Measurements from ENCODE around the gene DDAH2. TPM values are rescaled to one million over a fixed set of nuclear protein-coding genes. Genes with fewer than 3 reads are reported as not detected.

DDAH2 gene
- total RNA-seq, 4 donors from 2014 or later, result 78.3 to 148 (median 107) TPM

DNA sequence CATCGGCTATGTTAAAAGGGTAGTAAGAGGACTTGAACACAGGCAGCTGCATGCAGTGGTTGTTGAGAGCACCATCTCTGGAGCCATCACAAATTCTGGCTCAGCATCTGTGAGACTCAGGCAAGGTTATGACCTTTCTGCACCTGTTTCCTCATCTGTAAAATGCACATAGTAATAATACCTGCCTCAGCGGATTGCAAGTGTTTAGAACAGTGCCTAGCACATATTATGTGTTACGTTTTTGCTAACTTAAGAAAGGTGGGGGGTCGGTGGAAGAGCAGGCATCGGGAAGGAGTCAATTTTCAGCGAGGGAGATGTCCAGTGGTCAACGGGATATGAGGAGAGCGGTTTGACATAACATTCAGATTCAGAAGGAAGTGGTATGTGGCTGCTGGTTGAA is 51.1 kb downstream of the DDAH2 start:
- in situ Hi-C loops (cut with MboI; ENCODE audit: low pct_ligation_motif_present in 1 of 4, low pct_unique_long_range_greater_than_20kb in 1 of 4, low sequenced_read_pairs in 3 of 4), result loop anchor here in 1 of 4 donors (10.0 kb wide), 1 partner anchor 277 kb away; the partner anchor contains the start of genes NELFE and SKIC2
- no peak overlapping the region for H3K27ac ChIP-seq
- H3K27me3 ChIP-seq, result no peaks in the 10 kb centered on the region
- no peak for DNase-seq
- H3K4me1 ChIP-seq, result peaks cover 5 to 22% (median 11%) of the 10 kb centered on the region in 4 donors
- WGBS, 2 donors (ENCODE audit: low coverage in 1 of 2), result 64 to 75% methylated on average over 6 to 8 of the region's 8 CpGs
- intact Hi-C loops (cut with DNase I; ENCODE audit: low total_unique reads), result no loop called here
- H3K4me3 ChIP-seq, result no peak overlapping the region
- no peaks in the 10 kb centered on the region for H3K9me3 ChIP-seq
- H3K36me3 ChIP-seq, result no peaks in the 10 kb centered on the region
- TF ChIP-seq POLR2A (IDR thresholded peaks at IDR 0.05) (no peak), POLR2AphosphoS5 (IDR thresholded peaks at IDR 0.05) (no peak), CTCF (IDR thresholded peaks at IDR 0.05) (no peak), EP300 (IDR thresholded peaks at IDR 0.05; ENCODE audit: low read depth) (no peak)

Small RNAs within 50 kb of the gene (small RNA-seq; reads per million reads assigned to genes)
- 0 reads per million in 4 donors for gene LY6G6D
- gene MIR4646, result 0 to 0.55 (median 0.32) reads per million in 4 donors
- gene MSH5-SAPCD1, result 0 reads per million in 4 donors
- 0 reads per million in 4 donors for gene RF00019
- 0 reads per million in 4 donors for gene RNU6-850P
- 0 reads per million in 4 donors for gene SAPCD1

Other genes starting within 250 kb of the DDAH2 start
- gene MICB, start 231.2 kb downstream of the DDAH2 start, total RNA-seq, result 1 to 10 TPM; 1.4 to 9.7 (median 4.0) TPM
- gene MCCD1, start 200.3 kb downstream of the DDAH2 start, total RNA-seq, result not detected
- gene DDX39B, start 187.3 kb downstream of the DDAH2 start, total RNA-seq, result 100 to 1,000 TPM; 147 to 519 (median 271) TPM
- under 1 TPM in 2 of 4 donors, not detected in 2; 0.82 to 0.95 TPM for gene ATP6V1G2, start 182.7 kb downstream of the DDAH2 start, total RNA-seq
- 10 to 100 TPM; 13.7 to 29.5 (median 22.9) TPM for gene NFKBIL1, start 181.7 kb downstream of the DDAH2 start, total RNA-seq
- gene LTA, start 157.0 kb downstream of the DDAH2 start, total RNA-seq, result not detected
- 1 to 10 TPM in 1 of 4 donors, under 1 TPM in 1, not detected in 2; 0.41 to 1.1 TPM for gene TNF, start 153.7 kb downstream of the DDAH2 start, total RNA-seq
- gene LTB, start 146.9 kb downstream of the DDAH2 start, total RNA-seq, result 10 to 100 TPM in 1 of 4 donors, 1 to 10 TPM in 1, not detected in 2; 7.6 to 34.8 TPM
- gene LST1, start 143.0 kb downstream of the DDAH2 start, total RNA-seq, result 1 to 10 TPM in 3 of 4 donors, not detected in 1; 1.1 to 7.6 (median 1.9) TPM
- gene NCR3, start 136.3 kb downstream of the DDAH2 start, total RNA-seq, result not detected
- gene AIF1, start 114.1 kb downstream of the DDAH2 start, total RNA-seq, result 10 to 100 TPM in 2 of 4 donors, 1 to 10 TPM in 1, not detected in 1; 9.4 to 19.5 (median 17.3) TPM
- gene PRRC2A, start 108.6 kb downstream of the DDAH2 start, total RNA-seq, result 100 to 1,000 TPM in 1 of 4 donors, 10 to 100 TPM in 3; 63.9 to 138 (median 85.8) TPM
- gene BAG6, start 76.6 kb downstream of the DDAH2 start, total RNA-seq, result 100 to 1,000 TPM; 221 to 310 (median 231) TPM
- 1 to 10 TPM in 2 of 4 donors, not detected in 2; 2.2 to 5.5 TPM for gene APOM, start 73.4 kb downstream of the DDAH2 start, total RNA-seq
- gene C6orf47, start 68.5 kb downstream of the DDAH2 start, total RNA-seq, result 10 to 100 TPM; 18.7 to 45.7 (median 25.2) TPM
- gene GPANK1, start 64.3 kb downstream of the DDAH2 start, total RNA-seq, result 10 to 100 TPM in 3 of 4 donors, 1 to 10 TPM in 1; 2.4 to 32.9 (median 23.2) TPM
- gene CSNK2B, start 63.2 kb downstream of the DDAH2 start, total RNA-seq, result 100 to 1,000 TPM; 182 to 231 (median 210) TPM
- 10 to 100 TPM in 2 of 4 donors, 1 to 10 TPM in 2; 2.4 to 21.3 (median 10.3) TPM for gene LY6G5B, start 59.3 kb downstream of the DDAH2 start, total RNA-seq
- gene LY6G5C, start 48.2 kb downstream of the DDAH2 start, total RNA-seq, result 1 to 10 TPM in 1 of 4 donors, under 1 TPM in 1, not detected in 2; 0.95 to 2.2 TPM
- 10 to 100 TPM; 45.4 to 72.8 (median 67.4) TPM for gene ABHD16A, start 26.0 kb downstream of the DDAH2 start, total RNA-seq
- not detected for gene LY6G6F, start 22.4 kb downstream of the DDAH2 start, total RNA-seq
- not detected for gene LY6G6D, start 14.0 kb downstream of the DDAH2 start, total RNA-seq
- gene LY6G6C, start 7.6 kb downstream of the DDAH2 start, total RNA-seq, result not detected
- gene MPIG6B, start 5.9 kb downstream of the DDAH2 start, total RNA-seq, result under 1 TPM in 1 of 4 donors, not detected in 3; 0.16 TPM
- gene CLIC1, start 7.2 kb upstream of the DDAH2 start, total RNA-seq, result 100 to 1,000 TPM; 253 to 375 (median 362) TPM
- gene MSH5, start 10.7 kb upstream of the DDAH2 start, total RNA-seq, result 100 to 1,000 TPM in 1 of 4 donors, 10 to 100 TPM in 3; 16.5 to 159 (median 43.9) TPM
- gene SAPCD1, start 33.4 kb upstream of the DDAH2 start, total RNA-seq, result 10 to 100 TPM in 1 of 4 donors, 1 to 10 TPM in 1, not detected in 2; 3.3 to 11.1 TPM
- gene VWA7, start 48.0 kb upstream of the DDAH2 start, total RNA-seq, result 10 to 100 TPM in 2 of 4 donors, 1 to 10 TPM in 2; 7.6 to 22.1 (median 9.6) TPM
- 10 to 100 TPM; 18.0 to 54.7 (median 31.1) TPM for gene VARS1, start 66.5 kb upstream of the DDAH2 start, total RNA-seq
- 10 to 100 TPM; 23.5 to 43.0 (median 34.8) TPM for gene LSM2, start 77.7 kb upstream of the DDAH2 start, total RNA-seq
- under 1 TPM in 2 of 4 donors, not detected in 2; 0.64 to 0.68 TPM for gene HSPA1L, start 86.0 kb upstream of the DDAH2 start, total RNA-seq
- gene HSPA1A, start 86.2 kb upstream of the DDAH2 start, total RNA-seq, result 100 to 1,000 TPM; 192 to 247 (median 221) TPM
- 100 to 1,000 TPM; 104 to 471 (median 278) TPM for gene HSPA1B, start 98.4 kb upstream of the DDAH2 start, total RNA-seq
- gene NEU1, start 133.5 kb upstream of the DDAH2 start, total RNA-seq, result 10 to 100 TPM; 21.1 to 88.7 (median 65.4) TPM
- gene SLC44A4, start 149.7 kb upstream of the DDAH2 start, total RNA-seq, result 100 to 1,000 TPM; 149 to 734 (median 395) TPM
- 10 to 100 TPM; 25.9 to 33.3 (median 27.9) TPM for gene EHMT2, start 168.4 kb upstream of the DDAH2 start, total RNA-seq
- 1 to 10 TPM in 1 of 4 donors, under 1 TPM in 3; 0.14 to 1.3 (median 0.77) TPM for gene ZBTB12, start 172.8 kb upstream of the DDAH2 start, total RNA-seq
- 1 to 10 TPM; 4.6 to 9.4 (median 7.5) TPM for gene C2, start 198.4 kb upstream of the DDAH2 start, total RNA-seq
- 10 to 100 TPM in 3 of 4 donors, 1 to 10 TPM in 1; 9.0 to 59.7 (median 39.6) TPM for gene CFB, start 216.8 kb upstream of the DDAH2 start, total RNA-seq
- 100 to 1,000 TPM in 1 of 4 donors, 10 to 100 TPM in 3; 59.2 to 114 (median 88.0) TPM for gene NELFE, start 229.7 kb upstream of the DDAH2 start, total RNA-seq
- gene SKIC2, start 229.9 kb upstream of the DDAH2 start, total RNA-seq, result 100 to 1,000 TPM in 1 of 4 donors, 10 to 100 TPM in 3; 52.8 to 173 (median 71.3) TPM
- 10 to 100 TPM; 17.5 to 29.9 (median 20.9) TPM for gene DXO, start 242.8 kb upstream of the DDAH2 start, total RNA-seq

Data from transverse colon (tissue), 4 donors.